HL-60/S4 treated with phorbol 12-myristate 13-acetate at 8.2 ng/mL for 4 days and 3 days (cell line): ENCODE measurements around the gene TAPBP.
"Not testable (repeated sequence)": the region's sequence is repeated elsewhere in the genome, so short reads cannot be mapped to it uniquely, and the experiment has no call there.

Source experiments
- in situ Hi-C: fragments of 300-500 bp; cut with MboI; formaldehyde crosslinking; loops from 2 replicates; pipeline ENCODE4 v1.15.0; 2022; ENCODE audit warnings: low sequenced_read_pairs

The TAPBP gene

DNA sequence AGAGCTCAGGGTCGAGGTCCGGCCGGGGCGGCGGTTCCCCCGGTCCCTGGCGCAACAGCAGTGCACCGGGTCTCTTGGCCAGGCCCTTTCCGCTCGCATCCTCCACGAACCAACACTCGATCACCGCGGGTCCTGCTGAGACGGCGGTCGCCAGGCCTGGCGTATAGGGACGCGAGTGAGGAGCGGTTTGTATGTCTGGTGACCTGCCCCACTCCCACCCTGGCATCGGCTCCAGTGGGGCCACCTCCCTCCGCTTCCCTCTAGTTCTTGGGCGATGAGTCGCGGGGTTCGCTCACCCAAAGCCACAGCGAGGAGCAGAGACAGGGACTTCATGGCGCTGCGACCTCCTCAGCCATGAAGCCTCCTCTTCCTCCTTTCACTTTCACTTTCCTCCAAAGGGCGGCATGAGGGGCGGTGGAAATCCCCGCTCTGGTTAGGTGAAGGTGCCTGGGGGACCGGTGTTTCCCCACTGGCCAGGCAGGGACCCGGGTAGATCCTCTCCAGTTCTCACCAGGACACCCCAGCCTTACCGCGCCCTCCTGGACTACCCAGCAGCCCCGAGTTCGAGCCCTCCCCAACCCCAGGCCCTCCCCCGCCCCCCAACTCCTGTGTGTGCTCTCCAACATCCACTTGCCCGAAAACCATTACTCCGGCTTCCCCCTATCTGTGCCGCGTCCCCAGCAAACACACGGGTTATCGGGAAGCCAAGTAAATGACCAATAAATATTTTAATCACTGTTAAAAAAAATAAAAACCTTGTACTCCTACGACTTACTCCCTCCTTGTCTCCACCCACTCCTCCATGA is at the start of gene TAPBP:
Gene TAPBP (minus strand): TSS at position 370 of the 806 bp plus-strand sequence. CDS start 37 bp downstream, at position 333.
- in situ Hi-C loops = no loop called here

DNA sequence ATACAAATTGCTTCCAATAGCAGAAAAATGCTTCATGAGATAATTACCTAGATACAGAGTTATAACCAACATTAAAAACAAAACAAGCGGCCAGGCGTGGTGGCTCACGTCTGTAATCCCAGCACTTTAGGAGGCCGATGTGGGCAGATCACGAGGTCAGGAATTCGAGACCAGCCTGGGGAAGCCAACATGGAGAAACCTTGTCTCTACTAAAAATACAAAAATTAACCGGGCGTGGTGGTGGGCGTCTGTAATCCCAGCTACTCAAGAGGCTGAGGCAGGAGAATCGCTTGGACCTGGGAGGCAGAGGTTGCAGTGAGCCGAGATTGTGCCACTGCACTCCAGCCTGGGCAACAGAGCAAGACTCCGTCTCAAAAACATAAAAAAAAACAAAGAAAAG is 49.6 kb upstream of the TAPBP start:
- in situ Hi-C loops = not testable (repeated sequence)

DNA sequence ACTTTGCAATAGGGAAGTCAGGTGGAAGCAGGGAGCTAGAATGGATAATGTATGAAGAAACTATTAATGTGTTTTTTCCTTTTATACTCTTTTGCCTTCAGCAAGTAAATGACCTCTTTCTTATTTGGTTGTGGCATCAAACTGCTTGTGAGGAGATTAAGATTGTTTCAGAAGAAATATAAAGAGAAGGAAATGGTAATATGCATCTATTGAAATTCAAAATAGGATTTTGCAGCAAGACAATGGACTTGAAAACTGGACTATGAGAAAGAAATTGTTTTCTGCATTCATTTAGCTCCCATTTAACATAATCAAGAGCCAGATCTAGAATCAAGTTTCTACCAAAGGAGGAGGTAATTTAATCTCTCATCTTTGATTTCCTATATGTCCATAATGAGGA is 45.5 kb upstream of the TAPBP start:
- in situ Hi-C loops = no loop called here

DNA sequence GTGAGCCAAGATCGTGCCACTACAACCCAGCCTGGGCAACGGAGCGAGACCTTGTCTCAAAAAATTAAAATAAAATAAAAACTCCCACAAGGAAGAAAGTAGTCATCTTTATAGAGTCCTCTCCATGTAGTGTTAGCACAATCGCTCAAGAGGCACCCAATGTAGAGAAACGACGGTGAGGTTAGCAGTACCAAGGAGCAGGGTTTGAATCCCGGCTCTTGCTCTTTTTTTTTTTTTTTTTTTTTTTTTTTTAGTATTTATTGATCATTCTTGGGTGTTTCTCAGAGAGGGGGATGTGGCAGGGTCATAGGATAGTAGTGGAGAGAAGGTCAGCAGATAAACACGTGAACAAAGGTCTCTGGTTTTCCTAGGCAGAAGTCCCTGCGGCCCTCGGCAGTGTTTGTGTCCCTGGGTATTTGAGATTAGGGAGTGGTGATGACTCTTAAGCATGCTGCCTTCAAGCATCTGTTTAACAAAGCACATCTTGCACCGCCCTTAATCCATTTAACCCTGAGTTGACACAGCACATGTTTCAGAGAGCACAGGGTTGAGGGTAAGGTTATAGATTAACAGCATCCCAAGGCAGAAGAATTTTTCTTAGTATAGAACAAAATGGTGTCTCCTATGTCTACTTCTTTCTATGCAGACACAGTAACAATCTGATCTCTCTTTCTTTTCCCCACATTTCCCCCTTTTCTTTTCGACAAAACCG is 43.4 kb upstream of the TAPBP start:
- in situ Hi-C loops = not testable (repeated sequence)

DNA sequence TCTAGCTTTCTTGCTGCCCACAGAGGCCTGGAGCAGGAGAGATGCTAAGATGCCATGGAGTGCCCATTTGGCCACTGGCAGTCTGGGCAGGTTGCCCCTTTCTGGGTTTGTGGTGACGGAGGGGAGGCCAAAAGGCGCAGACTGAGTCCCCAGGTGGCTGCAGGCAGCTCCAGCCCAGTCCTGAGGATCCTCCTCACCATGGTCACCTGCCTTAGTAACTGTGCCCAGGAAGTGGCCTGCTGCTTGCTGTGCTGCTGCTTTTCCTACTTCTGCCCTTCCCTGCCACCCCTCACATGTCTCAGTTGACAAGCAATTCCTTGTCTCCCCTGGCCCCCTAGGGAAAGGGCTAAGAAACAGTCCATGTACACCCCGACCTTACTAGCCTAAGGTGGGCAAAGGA is 42.4 kb upstream of the TAPBP start:
- in situ Hi-C loops = no loop called here

DNA sequence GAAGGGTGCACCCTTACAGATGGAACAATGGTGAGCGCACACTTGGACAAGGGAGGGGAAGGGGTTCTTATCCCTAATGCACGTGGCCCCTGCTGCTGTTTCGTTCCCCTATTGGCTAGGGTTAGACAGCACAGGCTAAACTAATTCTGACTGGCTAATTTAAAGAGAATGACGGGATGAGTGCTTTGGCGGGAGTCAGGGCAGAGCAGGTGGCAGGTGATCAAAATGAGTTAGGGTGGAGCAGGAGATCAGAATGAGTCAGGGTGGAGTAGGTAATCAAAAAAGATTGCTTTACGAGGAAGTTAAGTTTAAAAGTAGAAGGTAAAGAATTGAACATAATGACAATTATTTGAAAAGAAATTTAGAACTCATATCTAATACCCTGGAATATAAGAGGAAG is 42.0 kb upstream of the TAPBP start:
- in situ Hi-C loops = not testable (repeated sequence)

DNA sequence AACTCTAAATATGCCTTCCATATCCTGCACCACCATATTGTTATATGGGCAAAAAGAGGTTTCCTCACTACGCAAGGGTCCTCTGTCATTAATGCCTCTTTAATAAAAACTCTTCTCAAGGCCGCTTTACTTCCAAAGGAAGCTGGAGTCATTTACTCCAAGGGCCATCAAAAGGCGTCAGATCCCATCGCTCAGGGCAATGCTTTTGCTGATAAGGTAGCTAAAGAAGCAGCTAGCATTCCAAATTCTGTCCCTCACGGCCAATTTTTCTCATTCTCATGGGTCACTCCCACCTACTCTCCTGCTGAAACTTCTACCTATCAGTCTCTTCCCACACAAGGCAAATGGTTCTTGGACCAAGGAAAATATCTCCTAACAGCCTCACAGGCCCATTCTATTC is 33.9 kb upstream of the TAPBP start:
- in situ Hi-C loops = no loop called here

DNA sequence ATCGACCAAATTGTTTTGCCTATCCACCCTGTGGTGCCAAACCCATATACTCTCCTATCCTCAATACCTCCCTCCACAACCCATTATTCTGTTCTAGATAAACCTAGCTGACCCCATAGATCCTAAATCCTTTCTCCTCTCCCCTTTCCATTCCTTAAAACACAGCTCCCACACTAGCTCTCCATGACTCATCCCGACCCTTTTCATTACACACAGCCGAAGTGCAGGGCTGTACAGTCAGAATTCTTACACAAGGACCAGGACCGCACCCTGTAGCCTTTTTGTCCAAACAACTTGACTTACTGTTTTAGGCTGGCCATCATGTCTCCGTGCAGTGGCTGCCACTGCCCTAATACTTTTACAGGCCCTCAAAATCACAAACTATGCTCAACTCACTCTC is 33.1 kb upstream of the TAPBP start:
- in situ Hi-C loops = not testable (repeated sequence)

DNA sequence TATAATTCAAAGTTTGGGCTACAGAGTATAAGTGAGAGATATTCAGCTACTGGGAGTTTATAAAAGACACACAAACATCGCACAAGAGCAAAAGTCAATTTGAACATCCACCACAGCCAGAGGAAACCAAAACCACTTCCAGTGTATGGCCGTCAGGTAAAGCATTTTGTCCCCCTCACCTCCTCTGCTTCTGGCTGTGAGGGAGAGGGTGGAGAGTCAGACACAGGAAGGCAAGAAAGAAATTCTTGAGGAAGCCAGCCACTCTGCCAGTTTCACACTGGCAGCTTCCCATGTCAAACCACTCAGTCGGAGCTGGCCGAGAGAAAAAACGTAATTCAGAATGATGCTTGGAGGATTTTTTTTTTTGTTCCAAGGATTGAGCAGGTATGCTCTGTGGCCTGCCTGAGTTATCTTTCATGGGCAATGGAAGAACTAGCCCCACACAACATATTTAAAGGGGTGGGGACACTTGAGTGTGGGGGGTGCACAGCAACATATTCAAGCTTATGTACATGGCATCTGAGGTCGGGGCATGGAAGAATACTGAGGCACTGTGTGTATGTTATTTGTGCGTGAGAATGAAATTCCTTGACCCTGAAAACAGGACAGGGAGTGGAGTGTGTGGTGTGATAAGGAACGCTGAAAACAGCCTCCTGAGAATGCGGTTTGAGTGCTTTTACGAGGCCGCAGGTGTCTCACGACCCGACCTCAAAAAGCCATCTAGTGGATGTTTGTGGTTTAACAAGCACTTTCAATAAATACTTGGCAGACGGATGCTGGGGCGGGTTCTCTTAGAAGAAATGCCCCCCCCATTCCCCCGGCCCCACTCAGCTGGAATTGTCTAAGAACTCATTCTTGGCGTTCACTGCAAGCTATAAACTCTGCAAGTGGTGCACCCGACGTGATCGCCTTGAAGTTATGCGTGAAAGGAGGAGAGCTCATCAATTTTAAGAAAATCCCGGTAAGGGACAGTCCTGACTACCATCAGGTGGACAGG is 31.1 kb upstream of the TAPBP start:
- in situ Hi-C loops = no loop called here

DNA sequence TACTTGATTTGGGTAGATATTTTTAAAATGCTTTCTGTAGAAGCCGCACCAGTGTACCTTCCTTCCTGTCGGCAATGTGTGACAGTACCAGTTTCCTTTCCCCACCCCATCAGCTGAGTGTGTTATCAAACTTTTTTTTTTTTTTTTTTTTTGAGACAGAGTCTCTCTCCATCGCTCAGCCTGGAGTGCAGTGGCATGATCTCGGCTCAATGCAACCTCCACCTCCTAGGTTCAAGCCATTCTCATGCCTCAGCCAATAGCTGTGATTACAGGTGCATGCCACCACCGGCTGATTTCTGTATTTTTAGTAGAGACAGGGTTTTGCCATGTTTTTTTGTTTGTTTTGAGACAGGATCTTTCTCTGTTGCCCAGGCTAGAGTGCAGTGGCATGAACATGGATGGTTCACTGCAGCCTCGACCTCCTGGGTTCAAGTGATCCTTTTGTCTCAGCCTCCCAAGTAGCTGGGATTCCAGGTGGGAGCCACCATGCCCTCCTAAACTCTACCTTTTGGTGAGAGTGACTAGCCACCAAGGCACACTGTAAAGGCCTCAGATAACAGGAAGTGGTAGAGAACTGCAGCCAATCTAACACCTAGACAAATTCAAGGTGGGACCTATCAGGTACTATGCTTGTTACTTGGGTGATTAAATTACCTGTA is 30.2 kb upstream of the TAPBP start:
- in situ Hi-C loops = no loop called here

DNA sequence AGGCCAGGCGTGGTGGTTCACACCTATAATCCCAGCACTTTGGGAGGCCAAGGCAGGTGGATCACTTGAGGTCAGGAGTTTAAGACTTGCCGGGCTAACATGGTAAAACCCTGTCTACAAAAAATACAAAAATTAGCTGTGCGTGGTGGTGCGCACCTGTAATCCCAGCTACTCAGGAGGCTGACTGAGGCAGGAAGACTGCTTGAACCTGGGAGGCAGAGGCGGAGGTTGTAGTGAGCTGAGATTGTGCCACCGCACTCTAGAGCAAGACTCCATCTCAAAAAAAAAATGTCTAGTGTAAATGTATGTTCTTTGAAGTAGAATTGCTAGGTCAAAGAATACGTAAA is 29.7 kb upstream of the TAPBP start:
- in situ Hi-C loops = not testable (repeated sequence)

DNA sequence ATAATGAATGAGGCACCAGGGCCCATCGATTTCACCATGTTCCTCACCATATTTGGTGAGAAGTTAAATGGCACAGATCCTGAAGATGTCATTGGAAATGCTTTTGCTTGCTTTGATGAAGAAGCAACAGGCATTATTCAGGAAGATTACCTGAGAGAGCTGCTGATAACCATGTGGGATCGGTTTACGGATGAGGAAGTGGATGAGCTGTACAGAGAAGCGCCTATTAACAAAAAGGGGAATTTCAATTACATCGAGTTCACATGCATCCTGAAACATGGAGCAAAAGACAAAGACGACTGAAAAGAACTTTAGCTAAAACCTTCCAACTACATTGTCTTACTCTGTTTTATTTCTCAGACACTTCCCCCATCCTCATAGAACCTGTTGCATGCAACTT is 25.3 kb upstream of the TAPBP start:
- in situ Hi-C loops = no loop called here

DNA sequence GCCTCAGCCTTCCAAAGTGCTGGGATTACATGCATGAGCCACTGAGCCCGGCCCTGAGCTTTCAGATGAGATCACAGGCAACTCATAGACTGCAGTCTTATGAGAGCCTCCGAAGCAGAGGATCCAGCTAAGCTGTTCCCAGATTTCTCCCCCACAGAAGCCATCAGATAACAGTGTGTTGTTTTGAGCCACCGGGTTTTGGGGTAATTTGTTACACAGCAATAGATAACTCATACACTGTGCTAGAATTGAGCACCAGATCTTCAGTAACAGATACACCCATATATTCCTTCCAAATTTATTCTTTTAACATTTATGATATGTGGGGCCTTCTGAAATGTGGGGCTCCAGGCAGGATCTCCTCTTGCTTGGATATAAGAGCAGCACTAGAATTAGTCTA is 22.6 kb upstream of the TAPBP start:
- in situ Hi-C loops = no loop called here

DNA sequence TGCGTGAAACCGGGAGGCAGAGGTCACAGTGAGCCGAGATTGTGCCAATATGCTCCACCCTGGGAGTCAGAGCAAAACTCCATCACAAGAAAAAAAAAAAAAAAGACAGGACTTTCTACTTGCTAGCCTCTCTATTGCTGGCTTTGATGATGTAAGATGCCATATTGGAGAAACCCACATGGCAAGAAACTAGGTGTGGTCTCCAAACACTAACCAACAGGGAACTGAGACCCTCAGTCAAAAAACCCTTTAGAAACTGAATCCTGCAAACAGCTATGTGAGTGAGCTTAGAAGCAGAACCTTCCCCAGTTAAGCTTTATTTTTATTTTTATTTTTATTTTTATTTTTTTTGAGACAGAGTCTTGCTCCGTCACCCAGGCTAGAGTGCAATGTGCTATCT is 22.0 kb upstream of the TAPBP start:
- in situ Hi-C loops = no loop called here

DNA sequence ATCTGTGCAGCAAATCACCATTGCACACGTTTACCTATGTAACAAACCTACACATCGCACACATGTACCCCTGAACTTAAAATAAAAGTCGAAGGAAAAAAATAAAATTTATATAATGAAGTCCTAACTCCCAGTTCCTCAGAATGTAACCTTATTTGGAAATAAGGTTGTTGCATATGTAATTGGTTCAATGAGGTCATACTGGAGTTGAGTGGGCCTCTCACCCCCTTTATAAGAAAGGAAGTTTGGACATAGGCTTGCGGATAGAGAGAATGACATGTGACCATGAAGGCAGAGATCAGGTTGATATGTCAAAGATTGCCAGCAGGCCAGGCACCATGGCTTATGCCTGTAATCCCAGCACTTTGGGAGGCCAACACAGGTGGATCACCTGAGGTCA is 19.8 kb upstream of the TAPBP start:
- in situ Hi-C loops = no loop called here

DNA sequence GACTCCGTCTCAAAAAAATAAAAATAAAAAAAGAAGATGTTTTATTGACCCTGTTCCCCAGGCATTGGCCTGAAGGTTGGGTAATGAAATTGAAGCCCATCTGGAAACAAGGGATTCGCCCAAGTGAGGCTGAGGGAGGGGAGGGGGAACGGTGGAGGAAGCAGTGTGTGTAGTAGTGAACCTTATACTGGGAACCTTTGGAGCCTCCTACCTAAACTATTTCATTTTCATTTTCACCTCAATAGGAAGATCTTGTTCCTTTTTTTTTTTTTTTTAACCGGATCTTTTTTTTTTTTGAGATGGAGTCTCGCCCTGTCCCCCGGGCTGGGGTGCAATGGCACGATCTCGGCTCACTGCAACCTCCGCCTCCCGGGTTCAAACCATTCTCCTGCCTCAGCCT is 16.9 kb upstream of the TAPBP start:
- in situ Hi-C loops = no loop called here

DNA sequence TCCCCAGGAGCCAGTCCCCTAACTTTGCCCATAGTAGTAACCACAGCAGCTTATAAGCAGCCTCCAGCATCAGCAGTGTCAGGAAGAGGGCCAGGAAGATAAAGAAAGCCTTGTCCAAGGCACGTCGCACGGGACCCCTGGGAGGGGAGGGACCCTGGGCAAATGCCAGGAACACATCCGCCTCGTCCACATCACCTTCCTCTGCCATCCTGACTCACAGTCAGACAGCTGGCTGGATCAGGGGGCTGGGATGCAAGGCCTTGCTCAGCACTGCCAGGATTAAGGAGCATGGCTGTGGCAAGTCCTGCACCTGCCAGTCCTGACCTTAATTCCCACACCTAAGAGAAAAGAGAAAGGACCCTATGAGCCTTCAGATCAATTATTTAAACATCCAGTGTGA is 15.2 kb upstream of the TAPBP start:
- in situ Hi-C loops = no loop called here

DNA sequence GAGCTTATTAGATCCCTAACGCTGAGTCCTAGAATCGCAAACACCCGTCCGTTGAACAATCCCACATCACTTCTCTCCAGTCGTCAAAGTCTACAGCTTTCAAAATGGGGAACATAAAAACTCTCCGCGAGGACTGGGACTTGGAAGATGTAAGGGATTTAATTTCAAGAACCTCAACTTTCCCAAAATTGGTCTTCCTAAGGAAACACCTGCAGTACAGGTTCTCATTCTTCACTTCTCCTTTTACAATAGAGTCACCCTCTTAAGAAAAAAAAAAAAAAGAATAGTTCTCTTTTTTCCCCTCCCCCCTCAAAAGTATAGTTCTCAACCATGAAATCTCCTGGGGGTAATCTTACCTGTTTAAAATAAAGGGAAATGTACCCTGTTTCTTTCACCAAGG is 10.2 kb upstream of the TAPBP start:
- in situ Hi-C loops = no loop called here

DNA sequence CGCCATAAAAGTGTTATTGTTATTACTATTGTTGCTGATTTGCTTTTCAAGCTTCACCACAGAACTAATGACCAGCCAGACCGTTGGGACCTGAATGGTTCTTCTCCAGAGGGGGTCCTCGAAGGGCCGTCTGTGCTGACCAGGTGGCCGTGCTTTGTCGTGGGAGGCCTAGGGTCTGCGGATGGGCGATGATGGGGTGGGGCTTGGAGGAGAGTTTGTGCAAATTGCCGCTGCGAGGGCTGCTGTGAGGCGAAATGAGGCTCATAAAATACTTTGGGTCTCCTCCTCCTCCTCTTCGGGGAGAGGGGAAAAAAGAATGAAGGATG is 9.7 kb upstream of the TAPBP start:
- in situ Hi-C loops = no loop called here

DNA sequence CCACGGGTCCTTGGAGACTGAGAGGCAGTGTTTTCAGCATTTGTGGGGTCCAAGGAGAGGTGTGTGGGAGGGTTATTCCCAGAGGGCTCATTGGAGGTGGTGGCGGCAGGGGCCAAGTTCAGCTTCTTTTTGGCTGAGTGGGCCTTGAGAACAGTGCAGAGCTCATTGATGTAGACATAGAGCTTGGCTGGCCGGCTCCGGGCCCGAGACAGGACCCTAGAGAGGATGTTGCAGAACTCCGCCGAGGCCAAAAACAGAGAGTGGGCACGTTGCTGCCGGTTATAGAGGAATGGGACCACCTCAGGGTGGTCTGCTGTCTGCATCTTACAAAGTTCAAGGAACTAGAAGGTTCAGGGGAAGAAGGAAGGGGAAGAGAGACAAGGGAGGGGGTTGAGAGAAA is 7.3 kb upstream of the TAPBP start:
- in situ Hi-C loops = no loop called here
